Measurements from ENCODE around the gene ZNF705A. TPM values are rescaled to one million over a fixed set of nuclear protein-coding genes. Genes with fewer than 3 reads are reported as not detected.
"Not testable (repeated sequence)": the region's sequence is repeated elsewhere in the genome, so short reads cannot be mapped to it uniquely, and the experiment has no call there.

The ZNF705A gene
- total RNA-seq (2022), result not detected in 2 replicates
- Bru-seq, nascent RNA, result percentile 20 among the genes with signal in this experiment
- BruChase-seq, experiment 1, labeled RNA remaining after a 6-hour chase, result percentile 28 among the genes with signal in this experiment
- BruChase-seq, experiment 2, labeled RNA remaining after a 2-hour chase, result percentile 16 among the genes with signal in this experiment
- long read RNA-seq, result 0 reads

GRCh38 chr12:8156845-8157244 is at the start of gene ZNF705A:
TSS of gene ZNF705A (plus strand) at chr12:8157015. CDS start at chr12:8172626, 15,611 bp downstream.
- Mint-ChIP-seq H3K4me3 (ENCODE audit: unreplicated experiment) (no peak within 1 kb of the TSS), H3K4me1 (ENCODE audit: insufficient read depth, unreplicated experiment) (peaks cover 14% of the 10 kb centered on the region), H3K27me3 (ENCODE audit: insufficient read depth, unreplicated experiment) (peaks cover 17% of the 10 kb centered on the region), H3K9me3 (ENCODE audit: unreplicated experiment) (no peaks in the 10 kb centered on the region), H3K36me3 (ENCODE audit: insufficient read depth, unreplicated experiment) (no peaks in the 10 kb centered on the region), H3K27ac (ENCODE audit: low read depth, unreplicated experiment) (peak within 1 kb of the TSS; percentile 63)
- TF ChIP-seq CTCF (IDR thresholded peaks at IDR 0.05; ENCODE audit: unreplicated experiment), result no peak
- peak; percentile 24 for DNase-seq (ENCODE audit: unreplicated experiment)
- ChIA-PET POLR2A (no interaction called here), CTCF (interaction anchor here (1.2 kb wide), 1 partner anchor 48 kb away, joined by 5 read pairs; no protein-coding TSS in a partner anchor)
- no TSS peak for BruUV-seq (replicated peaks)
- intact Hi-C loops (cut with micrococcal nuclease), result no loop called here

GRCh38 chr12:8108808-8109398 is 47.9 kb upstream of the ZNF705A start:
- no peak overlapping the region for H3K4me3 Mint-ChIP-seq (ENCODE audit: unreplicated experiment)
- peaks cover 6% of the 10 kb centered on the region for H3K36me3 Mint-ChIP-seq (ENCODE audit: insufficient read depth, unreplicated experiment)
- no peaks in the 10 kb centered on the region for H3K4me1 Mint-ChIP-seq (ENCODE audit: insufficient read depth, unreplicated experiment)
- H3K9me3 Mint-ChIP-seq (ENCODE audit: unreplicated experiment), result peaks cover 5% of the 10 kb centered on the region
- BruUV-seq (replicated peaks), result no TSS peak
- peak overlapping the region; percentile 29 for H3K27ac Mint-ChIP-seq (ENCODE audit: low read depth, unreplicated experiment)
- no peaks in the 10 kb centered on the region for H3K27me3 Mint-ChIP-seq (ENCODE audit: insufficient read depth, unreplicated experiment)
- DNase-seq (ENCODE audit: unreplicated experiment), result peak; percentile 70
- POLR2A ChIA-PET, result interaction anchor here (1.1 kb wide), 1 partner anchor 134 kb away, joined by 3 read pairs; no protein-coding TSS in a partner anchor
- peak; percentile 91 for TF ChIP-seq CTCF (IDR thresholded peaks at IDR 0.05; ENCODE audit: unreplicated experiment)
- intact Hi-C loops (cut with micrococcal nuclease), result loop anchor here (1.0 kb wide), 3 partner anchors 123 to 281 kb away; no protein-coding TSS in a partner anchor
- CTCF ChIA-PET, result interaction anchor here (0.6 to 3.6 kb wide), 35 partner anchors 9 to 733 kb away, joined by 3 to 26 read pairs (median 4); partner anchors contain the start of genes CLEC4A and ZNF705A

DNA sequence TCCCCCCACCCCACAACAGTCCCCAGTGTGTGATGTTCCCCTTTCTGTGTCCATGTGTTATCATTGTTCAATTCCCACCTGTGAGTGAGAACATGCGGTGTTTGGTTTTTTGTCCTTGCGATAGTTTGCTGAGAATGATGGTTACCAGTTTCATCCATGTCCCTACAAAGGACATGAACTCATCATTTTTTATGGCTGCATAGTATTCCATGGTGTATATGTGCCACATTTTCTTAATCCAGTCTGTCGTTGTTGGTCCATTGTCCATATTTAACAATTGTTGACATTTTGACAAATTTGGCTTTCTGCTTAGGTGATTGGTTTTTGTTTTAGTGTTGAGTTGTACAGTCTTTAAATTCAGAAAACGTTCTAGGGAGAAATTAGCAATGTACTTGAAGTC is 43.7 kb upstream of the ZNF705A start:
- H3K4me3 Mint-ChIP-seq (ENCODE audit: unreplicated experiment); H3K36me3 Mint-ChIP-seq (ENCODE audit: insufficient read depth, unreplicated experiment); H3K27me3 Mint-ChIP-seq (ENCODE audit: insufficient read depth, unreplicated experiment); BruUV-seq (replicated peaks); intact Hi-C loops (cut with micrococcal nuclease); DNase-seq (ENCODE audit: unreplicated experiment); H3K27ac Mint-ChIP-seq (ENCODE audit: low read depth, unreplicated experiment); H3K4me1 Mint-ChIP-seq (ENCODE audit: insufficient read depth, unreplicated experiment); H3K9me3 Mint-ChIP-seq (ENCODE audit: unreplicated experiment): not testable (repeated sequence)
- CTCF ChIA-PET, result interaction anchor here (0.7 kb wide), 1 partner anchor 124 kb away, joined by 3 read pairs; no protein-coding TSS in a partner anchor
- POLR2A ChIA-PET, result interaction anchor here (0.6 kb wide), 1 partner anchor 39 kb away, joined by 3 read pairs; no protein-coding TSS in a partner anchor

DNA sequence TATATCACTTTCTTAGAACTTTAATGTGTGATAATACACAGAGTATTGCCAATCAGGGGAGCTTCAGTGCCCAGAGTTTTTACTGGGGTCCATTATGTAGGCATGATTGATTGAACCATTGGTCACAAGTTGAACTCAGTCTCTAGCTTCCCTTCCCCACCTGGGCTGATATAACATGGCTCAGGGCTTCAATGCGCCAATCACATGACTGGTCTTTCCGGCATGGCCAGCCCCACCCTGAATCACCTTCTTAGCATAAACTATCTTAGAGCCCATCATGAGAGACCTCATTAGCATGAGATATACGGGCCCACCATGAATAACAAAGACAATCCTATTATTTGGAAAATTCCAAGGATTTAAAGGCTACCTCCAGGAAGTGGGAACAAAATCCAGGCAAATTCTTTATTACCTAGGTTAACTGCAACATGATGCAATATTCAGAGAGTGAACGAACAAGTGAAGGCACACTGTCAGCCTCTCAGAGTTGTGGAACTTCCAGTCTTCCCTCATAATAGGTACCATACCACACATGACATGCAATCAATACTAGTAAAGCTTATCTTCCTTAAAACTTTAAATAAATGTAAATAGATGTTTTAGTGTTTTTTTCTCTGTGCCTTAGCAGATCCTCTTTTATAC is 36.6 kb upstream of the ZNF705A start:
- intact Hi-C loops (cut with micrococcal nuclease), result no loop called here
- CTCF ChIA-PET, result interaction anchor here (0.6 to 1.2 kb wide), 3 partner anchors 10 to 451 kb away, joined by 3 read pairs; no protein-coding TSS in a partner anchor
- BruUV-seq (replicated peaks), result no TSS peak
- H3K9me3 Mint-ChIP-seq (ENCODE audit: unreplicated experiment), result no peaks in the 10 kb centered on the region
- no peak for TF ChIP-seq CTCF (IDR thresholded peaks at IDR 0.05; ENCODE audit: unreplicated experiment)
- no peaks in the 10 kb centered on the region for H3K4me1 Mint-ChIP-seq (ENCODE audit: insufficient read depth, unreplicated experiment)
- no peaks in the 10 kb centered on the region for H3K36me3 Mint-ChIP-seq (ENCODE audit: insufficient read depth, unreplicated experiment)
- POLR2A ChIA-PET, result no interaction called here
- DNase-seq (ENCODE audit: unreplicated experiment), result no peak
- H3K4me3 Mint-ChIP-seq (ENCODE audit: unreplicated experiment), result no peak overlapping the region
- H3K27ac Mint-ChIP-seq (ENCODE audit: low read depth, unreplicated experiment), result no peak overlapping the region
- H3K27me3 Mint-ChIP-seq (ENCODE audit: insufficient read depth, unreplicated experiment), result no peaks in the 10 kb centered on the region

Measured in MCF 10A (cell line).